Esophagus muscularis mucosa (tissue), 4 donors: ENCODE measurements around the gene HSD11B1.

ENCODE experiments used
- EP300 ChIP-seq: sonication (generic); formaldehyde crosslinking; IDR thresholded peaks from one replicate; pipeline ENCODE4 v1.6.1; 2017; ENCODE audit warnings: antibody characterized with exemption
- POLR2A ChIP-seq: fragments of 450-650 bp; IDR thresholded peaks from one replicate; pipeline ENCODE4 v1.6.1; 2017; ENCODE audit warnings: antibody characterized with exemption, moderate library complexity, mild to moderate bottlenecking, low read depth
- POLR2AphosphoS5 ChIP-seq, 2 donors: sonication (generic); formaldehyde crosslinking; IDR thresholded peaks; one replicate each; pipeline ENCODE4 v1.6.1; 2017; ENCODE audit warnings: antibody characterized with exemption in 2 of 2
- TF ChIP-seq, protein P1 (sequence below), 3 experiments: fragments of 200-600 bp in 2 of 3; fragments of 450-650 bp in 1 of 3; sonication (generic) in 2 of 3; IDR thresholded peaks; one replicate each; pipeline ENCODE4 v1.5.1; 2017 to 2019; ENCODE audit warnings: antibody characterized with exemption in 3 of 3, mild to moderate bottlenecking in 2 of 3, moderate library complexity in 1 of 3

DNA sequence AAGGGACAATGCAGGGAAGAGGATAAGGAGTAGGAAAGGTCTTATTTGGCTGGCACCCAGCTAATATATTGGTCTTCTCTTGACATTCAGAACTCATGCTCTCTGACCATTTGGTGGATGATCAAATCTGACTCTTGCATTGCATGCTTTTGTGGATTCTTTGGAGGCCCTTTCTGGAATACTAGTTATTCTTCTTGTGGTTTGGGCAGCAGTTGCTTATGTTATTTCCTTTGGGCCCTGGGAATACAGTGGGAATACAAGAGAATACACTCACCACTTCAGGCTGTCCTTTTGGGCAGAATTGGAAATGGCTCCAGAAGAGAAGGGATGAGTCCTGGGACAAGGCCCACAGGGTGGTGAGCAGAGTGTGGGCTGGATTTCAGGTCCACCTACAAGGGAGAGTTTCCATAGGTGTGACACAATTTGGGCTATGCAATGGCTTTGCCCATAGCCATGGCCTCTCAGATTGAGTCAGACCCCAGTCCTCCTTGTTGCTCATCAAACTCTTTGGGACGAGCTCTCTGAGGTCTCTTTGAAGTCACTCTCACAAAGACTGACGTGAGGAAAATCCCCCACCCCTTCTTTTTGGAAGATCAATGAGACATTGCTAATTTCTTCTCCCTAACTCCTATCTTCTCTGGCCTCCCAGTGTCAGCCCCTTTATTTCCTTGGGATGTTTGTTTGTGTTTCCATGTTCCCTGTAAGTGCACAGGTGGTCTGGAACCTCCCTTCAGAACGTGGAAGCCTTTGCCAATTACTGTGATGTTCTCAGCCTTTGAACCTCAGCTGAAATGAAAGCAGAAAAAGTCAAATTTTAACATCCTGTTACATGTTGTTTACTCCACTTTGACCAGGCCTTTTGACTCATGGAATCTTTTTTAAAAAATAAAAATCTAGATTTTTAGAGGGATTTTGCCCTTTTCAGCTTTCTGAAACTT is 19.4 kb downstream of the HSD11B1 start:
- TF ChIP-seq, protein P1, sequence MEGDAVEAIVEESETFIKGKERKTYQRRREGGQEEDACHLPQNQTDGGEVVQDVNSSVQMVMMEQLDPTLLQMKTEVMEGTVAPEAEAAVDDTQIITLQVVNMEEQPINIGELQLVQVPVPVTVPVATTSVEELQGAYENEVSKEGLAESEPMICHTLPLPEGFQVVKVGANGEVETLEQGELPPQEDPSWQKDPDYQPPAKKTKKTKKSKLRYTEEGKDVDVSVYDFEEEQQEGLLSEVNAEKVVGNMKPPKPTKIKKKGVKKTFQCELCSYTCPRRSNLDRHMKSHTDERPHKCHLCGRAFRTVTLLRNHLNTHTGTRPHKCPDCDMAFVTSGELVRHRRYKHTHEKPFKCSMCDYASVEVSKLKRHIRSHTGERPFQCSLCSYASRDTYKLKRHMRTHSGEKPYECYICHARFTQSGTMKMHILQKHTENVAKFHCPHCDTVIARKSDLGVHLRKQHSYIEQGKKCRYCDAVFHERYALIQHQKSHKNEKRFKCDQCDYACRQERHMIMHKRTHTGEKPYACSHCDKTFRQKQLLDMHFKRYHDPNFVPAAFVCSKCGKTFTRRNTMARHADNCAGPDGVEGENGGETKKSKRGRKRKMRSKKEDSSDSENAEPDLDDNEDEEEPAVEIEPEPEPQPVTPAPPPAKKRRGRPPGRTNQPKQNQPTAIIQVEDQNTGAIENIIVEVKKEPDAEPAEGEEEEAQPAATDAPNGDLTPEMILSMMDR (IDR thresholded peaks at IDR 0.05) = no peak
- no peak for TF ChIP-seq POLR2A
- TF ChIP-seq POLR2AphosphoS5 (IDR thresholded peaks at IDR 0.05) = no peak
- TF ChIP-seq EP300 = no peak
